Measurements from ENCODE around the gene PHETA1.
A peak's percentile ranks its signal among the peaks of the same experiment; 100 is the strongest.
"Not testable (repeated sequence)": the region's sequence is repeated elsewhere in the genome, so short reads cannot be mapped to it uniquely, and the experiment has no call there.

PHETA1 gene

DNA sequence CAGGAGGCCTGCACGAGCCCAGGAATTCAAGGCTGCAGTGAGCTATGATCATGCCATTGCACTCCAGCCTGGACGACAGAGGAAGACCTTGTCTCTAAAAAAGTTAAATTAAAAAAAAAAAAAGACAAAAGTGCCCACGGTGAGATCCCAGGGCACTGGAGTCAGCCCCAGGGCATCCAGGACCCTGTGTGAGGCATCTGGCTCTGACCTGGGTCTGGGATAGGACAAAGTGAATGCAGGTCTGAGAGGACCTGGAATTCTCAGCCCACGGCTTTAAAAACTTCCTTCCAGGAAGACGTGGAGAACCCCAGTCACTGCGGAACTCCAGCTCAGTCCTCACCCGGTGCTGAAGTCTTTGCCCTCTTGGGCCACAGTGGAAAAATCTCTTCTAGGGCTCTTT lies 33.1 kb downstream of the PHETA1 start:
- TF ChIP-seq, protein P1, sequence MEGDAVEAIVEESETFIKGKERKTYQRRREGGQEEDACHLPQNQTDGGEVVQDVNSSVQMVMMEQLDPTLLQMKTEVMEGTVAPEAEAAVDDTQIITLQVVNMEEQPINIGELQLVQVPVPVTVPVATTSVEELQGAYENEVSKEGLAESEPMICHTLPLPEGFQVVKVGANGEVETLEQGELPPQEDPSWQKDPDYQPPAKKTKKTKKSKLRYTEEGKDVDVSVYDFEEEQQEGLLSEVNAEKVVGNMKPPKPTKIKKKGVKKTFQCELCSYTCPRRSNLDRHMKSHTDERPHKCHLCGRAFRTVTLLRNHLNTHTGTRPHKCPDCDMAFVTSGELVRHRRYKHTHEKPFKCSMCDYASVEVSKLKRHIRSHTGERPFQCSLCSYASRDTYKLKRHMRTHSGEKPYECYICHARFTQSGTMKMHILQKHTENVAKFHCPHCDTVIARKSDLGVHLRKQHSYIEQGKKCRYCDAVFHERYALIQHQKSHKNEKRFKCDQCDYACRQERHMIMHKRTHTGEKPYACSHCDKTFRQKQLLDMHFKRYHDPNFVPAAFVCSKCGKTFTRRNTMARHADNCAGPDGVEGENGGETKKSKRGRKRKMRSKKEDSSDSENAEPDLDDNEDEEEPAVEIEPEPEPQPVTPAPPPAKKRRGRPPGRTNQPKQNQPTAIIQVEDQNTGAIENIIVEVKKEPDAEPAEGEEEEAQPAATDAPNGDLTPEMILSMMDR (IDR thresholded peaks at IDR 0.05; ENCODE audit: low read depth, low read length): no peak
- no peak overlapping the region for H3K4me3 ChIP-seq (ENCODE audit: low read depth, low read length)

DNA sequence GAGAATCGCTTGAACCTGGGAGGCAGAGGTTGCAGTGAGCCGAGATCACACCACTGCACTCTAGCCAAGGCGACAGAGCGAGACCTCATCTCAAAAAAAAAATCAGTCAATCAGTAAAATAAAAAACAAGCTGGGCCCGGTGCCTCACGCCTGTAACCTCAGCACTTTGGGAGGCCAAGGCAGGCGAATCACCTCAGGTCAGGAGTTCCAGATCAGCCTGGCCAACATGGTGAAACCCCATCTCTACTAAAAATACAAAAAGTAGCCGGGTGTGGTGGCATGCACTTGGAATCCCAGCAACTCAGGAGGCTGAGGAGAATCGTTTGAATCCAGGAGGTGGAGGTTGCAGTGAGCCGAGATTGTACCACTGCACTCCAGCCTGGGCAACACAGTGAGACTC lies 33.6 kb downstream of the PHETA1 start:
- not testable (repeated sequence) for H3K4me3 ChIP-seq (ENCODE audit: low read depth, low read length)

DNA sequence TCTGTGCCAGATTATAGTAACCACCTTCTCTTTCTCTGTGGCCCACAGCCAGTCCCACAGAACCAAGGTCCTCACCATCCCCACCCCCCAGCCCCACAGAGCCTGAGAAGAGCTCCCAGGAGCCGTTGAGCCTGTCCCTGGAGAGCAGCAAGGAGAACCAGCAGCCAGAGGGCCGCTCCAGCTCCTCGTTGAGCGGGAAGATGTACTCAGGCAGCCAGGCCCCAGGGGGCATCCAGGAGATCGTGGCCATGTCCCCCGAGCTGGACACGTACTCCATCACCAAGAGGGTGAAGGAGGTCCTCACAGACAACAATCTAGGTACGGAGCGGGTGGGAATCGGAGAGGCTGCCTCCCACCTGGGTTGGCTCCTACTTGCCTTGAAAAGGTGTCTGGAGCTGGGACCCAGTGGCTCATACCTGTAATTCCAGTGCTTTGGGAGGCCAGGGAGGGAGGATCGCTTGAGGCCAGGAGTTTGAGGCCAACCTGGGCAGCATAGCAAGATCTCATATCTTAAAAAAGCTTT lies 34.4 kb downstream of the PHETA1 start:
- no peak overlapping the region for H3K4me3 ChIP-seq (ENCODE audit: low read depth, low read length)
- TF ChIP-seq, protein P1 (IDR thresholded peaks at IDR 0.05; ENCODE audit: low read depth, low read length): no peak

DNA sequence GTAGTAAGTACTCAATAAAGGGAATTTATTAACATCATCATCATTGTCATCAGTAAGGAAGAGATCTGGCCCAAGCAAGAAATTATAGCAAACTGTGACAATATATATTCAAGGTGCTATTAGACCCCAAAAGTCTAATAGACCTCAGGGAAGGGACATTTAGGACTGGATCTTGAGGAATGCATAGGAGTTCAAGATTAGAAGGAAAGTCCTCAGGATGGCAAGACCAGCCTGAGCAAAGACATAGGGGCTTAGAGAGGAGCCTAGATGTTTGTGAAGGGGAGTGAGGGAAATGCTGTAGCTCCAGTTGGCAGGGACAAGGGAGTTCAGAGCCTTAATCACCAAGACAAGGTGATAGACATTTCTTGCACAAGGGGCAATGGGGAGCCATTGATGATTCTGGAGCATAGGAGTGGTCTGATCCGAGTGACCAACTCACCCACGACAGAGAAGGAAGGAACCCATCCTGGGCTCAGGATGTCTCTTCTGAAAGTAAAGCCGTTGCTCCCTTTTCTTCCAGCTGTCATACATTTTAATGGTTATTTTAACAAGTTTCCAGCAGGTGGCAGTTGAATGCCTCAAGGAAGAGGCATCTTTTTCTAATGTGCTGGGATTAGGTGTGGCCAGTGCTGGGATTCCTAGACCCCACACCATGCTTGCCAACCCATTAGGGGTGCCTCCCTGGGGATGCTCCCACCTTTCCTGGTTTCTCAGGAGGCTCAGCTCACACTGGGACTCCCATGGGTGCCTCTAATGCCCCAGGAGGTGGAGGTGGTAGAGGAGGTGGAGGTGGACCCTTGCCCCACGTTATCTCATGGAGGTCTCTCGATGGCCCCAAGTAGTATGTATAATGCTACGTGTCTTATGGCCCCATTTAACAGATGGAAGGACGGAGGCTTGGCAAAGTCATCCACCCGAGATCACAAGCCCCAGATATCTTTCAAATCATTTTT lies 37.8 kb downstream of the PHETA1 start:
- H3K4me3 ChIP-seq (ENCODE audit: low read depth, low read length): no peak overlapping the region
- TF ChIP-seq, protein P1 (IDR thresholded peaks at IDR 0.05; ENCODE audit: low read depth, low read length): peak; percentile 21; the same call in 1 of the 2 replicates

DNA sequence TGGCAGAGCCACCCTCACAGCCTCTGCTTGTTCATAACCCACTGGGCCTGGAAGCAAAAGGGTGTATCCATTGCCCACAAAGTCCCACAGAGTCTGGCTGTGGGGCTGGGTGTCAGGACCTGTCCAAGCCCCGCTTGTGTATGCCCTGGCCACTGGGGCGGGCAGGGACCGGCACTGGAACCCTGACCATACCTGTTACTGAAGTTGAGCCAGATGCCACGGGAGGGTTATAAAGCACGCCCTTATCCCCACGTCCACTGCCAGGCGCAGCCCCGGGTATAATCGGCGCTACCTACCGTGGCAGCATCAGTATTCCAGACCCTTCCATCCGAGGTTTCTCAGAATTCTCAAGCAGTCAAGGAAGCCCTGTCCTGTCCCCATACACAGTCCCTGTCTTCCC lies 40.8 kb downstream of the PHETA1 start:
- TF ChIP-seq, protein P1 (IDR thresholded peaks at IDR 0.05; ENCODE audit: low read depth, low read length): no peak
- H3K4me3 ChIP-seq (ENCODE audit: low read depth, low read length): no peak overlapping the region

DNA sequence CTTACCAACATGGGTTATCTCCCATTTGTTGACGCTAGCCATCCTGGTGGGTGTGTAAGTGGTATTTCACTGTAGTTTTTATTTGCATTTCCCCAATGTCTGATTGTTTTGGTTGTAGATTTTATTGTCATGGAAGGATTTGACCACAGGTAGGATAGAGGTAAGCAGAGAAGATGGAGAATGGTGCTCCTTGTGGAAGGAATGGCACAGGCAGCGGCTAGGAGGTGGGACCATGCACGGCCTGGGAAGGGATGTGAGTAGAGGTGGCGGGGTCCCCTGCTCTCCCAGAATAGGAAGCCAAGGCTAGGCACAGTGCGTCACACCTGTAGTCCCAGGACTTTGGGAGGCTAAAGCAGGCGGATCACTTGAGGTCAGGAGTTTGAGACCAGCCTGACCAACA lies 41.4 kb downstream of the PHETA1 start:
- H3K4me3 ChIP-seq (ENCODE audit: low read depth, low read length): no peak overlapping the region
- TF ChIP-seq, protein P1 (IDR thresholded peaks at IDR 0.05; ENCODE audit: low read depth, low read length): no peak

DNA sequence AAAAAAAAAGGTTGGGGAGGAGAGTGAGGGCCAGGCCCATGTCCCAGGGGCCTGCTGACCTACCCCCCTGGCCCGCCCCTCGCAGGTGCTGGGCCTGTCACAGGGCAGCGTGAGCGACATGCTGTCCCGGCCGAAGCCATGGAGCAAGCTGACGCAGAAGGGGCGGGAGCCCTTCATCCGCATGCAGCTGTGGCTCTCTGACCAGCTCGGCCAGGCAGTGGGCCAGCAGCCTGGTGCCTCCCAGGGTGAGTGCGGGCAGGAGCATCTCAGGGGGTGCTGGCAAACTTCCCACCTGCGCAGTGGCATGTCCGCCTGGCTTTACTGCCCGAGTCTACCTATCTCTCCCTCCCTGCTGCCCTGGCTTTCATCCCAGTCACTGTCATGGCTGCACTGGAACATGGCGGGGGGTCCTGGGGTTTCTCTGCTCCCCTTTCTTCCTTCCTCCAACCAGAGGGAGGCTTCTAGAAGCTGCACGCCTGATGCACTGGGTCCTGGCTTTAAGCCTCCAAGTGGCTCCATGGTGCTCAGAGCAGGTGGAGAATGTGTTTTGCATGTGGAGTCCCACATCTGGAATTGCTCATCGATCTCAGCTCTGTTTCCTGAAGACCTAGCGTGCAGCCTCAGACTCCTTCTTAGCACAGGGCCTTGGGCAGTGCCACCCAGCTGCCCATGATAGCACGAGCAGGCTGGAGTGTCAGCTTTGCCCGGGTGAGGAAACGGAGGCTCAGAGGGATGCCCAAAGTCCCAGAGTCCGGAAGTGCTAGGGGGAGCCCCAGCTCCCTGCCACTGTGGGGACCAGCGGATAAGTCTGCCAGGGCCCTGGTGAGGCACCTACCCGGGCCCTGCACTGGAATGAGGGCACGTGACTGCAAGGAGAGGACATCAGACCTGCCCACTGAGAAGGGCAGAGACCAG lies 46.3 kb downstream of the PHETA1 start:
- TF ChIP-seq, protein P1 (IDR thresholded peaks at IDR 0.05; ENCODE audit: low read depth, low read length): no peak
- H3K4me3 ChIP-seq (ENCODE audit: low read depth, low read length): no peak overlapping the region
